ENCODE data around the gene MYCBP2. TPM values are rescaled to one million over a fixed set of nuclear protein-coding genes. Genes with fewer than 3 reads are reported as not detected.

MYCBP2 gene
- total and polyA plus RNA-seq, 2 donors (not counting 1 experiment from before 2014, with no cell fraction given), result 32.5 to 95.9 TPM

- peaks cover 2% of the 10 kb centered on the region for H3K36me3 ChIP-seq (ENCODE audit: control insufficient read depth, insufficient read depth, low read length)
- DNase-seq (ENCODE audit: low read depth in 2 of 2), result no peak
- TF ChIP-seq CTCF (conservative IDR thresholded peaks at IDR 0.05 in 1 of 2, IDR thresholded peaks at IDR 0.05 in 1 of 2; ENCODE audit: low read depth in 1 of 2, low read length in 2 of 2), result no peak
- no peak for TF ChIP-seq EZH2 (IDR thresholded peaks at IDR 0.05; ENCODE audit: low read length, missing control alignments)
Measured at GRCh38 chr13:77168237-77168636, 158.7 kb downstream of the MYCBP2 start.

GRCh38 chr13:77150651-77151050, 176.2 kb downstream of the MYCBP2 start:
- peaks cover 2% of the 10 kb centered on the region for H3K36me3 ChIP-seq (ENCODE audit: control insufficient read depth, insufficient read depth, low read length)
- H4K20me1 ChIP-seq (ENCODE audit: control insufficient read depth, extremely low read depth, insufficient read depth, low read length), result no peaks in the 10 kb centered on the region
- H3K4me1 ChIP-seq (ENCODE audit: control insufficient read depth, extremely low read depth, insufficient read depth, low read length), result no peaks in the 10 kb centered on the region
- peak; percentile 11 to 29 for DNase-seq (ENCODE audit: low read depth in 2 of 2)
- no peak overlapping the region for H3K27ac ChIP-seq (ENCODE audit: insufficient read depth, low read length)
- H3K4me3 ChIP-seq (replicated peaks in 1 of 4; ENCODE audit: control extremely low read depth in 1 of 4, insufficient read depth in 1 of 4, low read depth in 3 of 4, low read length in 4 of 4), result no peak overlapping the region
- H3K9me3 ChIP-seq (ENCODE audit: control insufficient read depth, insufficient read depth, low read depth, low read length), result no peaks in the 10 kb centered on the region
- TF ChIP-seq CTCF (conservative IDR thresholded peaks at IDR 0.05 in 1 of 2, IDR thresholded peaks at IDR 0.05 in 1 of 2; ENCODE audit: low read depth in 1 of 2, low read length in 2 of 2), result no peak
- no peaks in the 10 kb centered on the region for H3K27me3 ChIP-seq (ENCODE audit: control insufficient read depth, insufficient read depth, low read length)
- no peak overlapping the region for H3K4me2 ChIP-seq (ENCODE audit: extremely low read depth, insufficient read depth, low read length)
- no peaks in the 10 kb centered on the region for H3K79me2 ChIP-seq (ENCODE audit: control insufficient read depth, insufficient read depth, low read length)
- no peak overlapping the region for H2AFZ ChIP-seq (ENCODE audit: low read length)
- no peak overlapping the region for H3K9ac ChIP-seq (ENCODE audit: insufficient read depth, low read length)

More at GRCh38 chr13:77168237-77168636, 158.7 kb downstream of the MYCBP2 start:
- Histone ChIP-seq H3K27ac (ENCODE audit: insufficient read depth, low read length) (no peak overlapping the region), H2AFZ (ENCODE audit: low read length) (no peak overlapping the region), H3K9ac (ENCODE audit: insufficient read depth, low read length) (no peak overlapping the region), H3K4me2 (ENCODE audit: extremely low read depth, insufficient read depth, low read length) (no peak overlapping the region), H3K9me3 (ENCODE audit: control insufficient read depth, insufficient read depth, low read depth, low read length) (no peaks in the 10 kb centered on the region), H3K27me3 (ENCODE audit: control insufficient read depth, insufficient read depth, low read length) (no peaks in the 10 kb centered on the region), H3K79me2 (ENCODE audit: control insufficient read depth, insufficient read depth, low read length) (no peaks in the 10 kb centered on the region), H3K4me1 (ENCODE audit: control insufficient read depth, extremely low read depth, insufficient read depth, low read length) (no peaks in the 10 kb centered on the region), H3K4me3 (replicated peaks in 1 of 4; ENCODE audit: control extremely low read depth in 1 of 4, insufficient read depth in 1 of 4, low read depth in 3 of 4, low read length in 4 of 4) (no peak overlapping the region), H4K20me1 (ENCODE audit: control insufficient read depth, extremely low read depth, insufficient read depth, low read length) (no peaks in the 10 kb centered on the region)

GRCh38 chr13:77143431-77143830, 183.5 kb downstream of the MYCBP2 start:
- H3K27me3 ChIP-seq (ENCODE audit: control insufficient read depth, insufficient read depth, low read length), result no peaks in the 10 kb centered on the region
- DNase-seq (ENCODE audit: low read depth in 2 of 2), result peak; percentile 1 to 33
- H3K9me3 ChIP-seq (ENCODE audit: control insufficient read depth, insufficient read depth, low read depth, low read length), result no peaks in the 10 kb centered on the region
- no peak overlapping the region for H3K9ac ChIP-seq (ENCODE audit: insufficient read depth, low read length)
- H3K27ac ChIP-seq (ENCODE audit: insufficient read depth, low read length), result no peak overlapping the region
- peaks cover 2% of the 10 kb centered on the region for H3K36me3 ChIP-seq (ENCODE audit: control insufficient read depth, insufficient read depth, low read length)
- H3K4me3 ChIP-seq (replicated peaks in 1 of 4; ENCODE audit: control extremely low read depth in 1 of 4, insufficient read depth in 1 of 4, low read depth in 3 of 4, low read length in 4 of 4), result no peak overlapping the region
- H3K4me2 ChIP-seq (ENCODE audit: extremely low read depth, insufficient read depth, low read length), result no peak overlapping the region
- no peaks in the 10 kb centered on the region for H4K20me1 ChIP-seq (ENCODE audit: control insufficient read depth, extremely low read depth, insufficient read depth, low read length)
- TF ChIP-seq CTCF (conservative IDR thresholded peaks at IDR 0.05 in 1 of 2, IDR thresholded peaks at IDR 0.05 in 1 of 2; ENCODE audit: low read depth in 1 of 2, low read length in 2 of 2) (no peak), EZH2 (IDR thresholded peaks at IDR 0.05; ENCODE audit: low read length, missing control alignments) (no peak)
- no peaks in the 10 kb centered on the region for H3K4me1 ChIP-seq (ENCODE audit: control insufficient read depth, extremely low read depth, insufficient read depth, low read length)
- no peaks in the 10 kb centered on the region for H3K79me2 ChIP-seq (ENCODE audit: control insufficient read depth, insufficient read depth, low read length)
- H2AFZ ChIP-seq (ENCODE audit: low read length), result no peak overlapping the region

Data from fibroblast of lung (primary cell).